Measurements from ENCODE around the gene USP22.

Gene USP22

DNA sequence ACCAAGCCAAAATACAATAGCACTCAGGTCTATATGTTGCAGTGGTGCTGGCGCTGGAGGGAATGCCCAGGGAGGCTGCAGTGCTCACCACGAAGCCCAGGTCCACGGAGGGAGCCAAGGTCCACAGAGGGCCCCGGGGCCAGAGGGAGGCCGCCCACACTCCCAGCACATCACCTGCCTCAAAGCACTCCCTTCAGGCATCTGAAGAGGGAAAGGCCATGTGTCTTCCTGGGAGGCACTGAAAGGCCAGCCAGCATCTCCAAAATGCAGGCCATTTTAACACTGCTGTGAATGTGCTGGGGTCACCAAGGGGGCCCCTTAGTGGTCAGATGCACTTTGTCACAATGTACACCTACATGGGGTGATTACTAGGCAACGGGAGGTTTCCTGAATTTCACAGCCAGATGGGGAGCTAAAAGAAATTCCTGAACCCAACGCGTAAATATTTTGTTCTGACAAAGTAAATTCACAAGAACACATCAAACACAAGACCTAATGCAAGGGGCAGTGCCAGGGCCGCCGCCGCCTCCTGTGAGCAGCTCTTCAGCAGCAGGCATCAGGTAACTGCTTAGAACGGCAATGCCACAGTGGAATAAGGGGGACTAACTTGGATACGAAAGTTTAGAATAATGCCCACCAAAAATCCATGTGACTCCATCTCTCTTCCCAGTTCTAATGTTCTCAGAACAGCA, 42.8 kb downstream of the USP22 start:
- DNase-seq: no peak

DNA sequence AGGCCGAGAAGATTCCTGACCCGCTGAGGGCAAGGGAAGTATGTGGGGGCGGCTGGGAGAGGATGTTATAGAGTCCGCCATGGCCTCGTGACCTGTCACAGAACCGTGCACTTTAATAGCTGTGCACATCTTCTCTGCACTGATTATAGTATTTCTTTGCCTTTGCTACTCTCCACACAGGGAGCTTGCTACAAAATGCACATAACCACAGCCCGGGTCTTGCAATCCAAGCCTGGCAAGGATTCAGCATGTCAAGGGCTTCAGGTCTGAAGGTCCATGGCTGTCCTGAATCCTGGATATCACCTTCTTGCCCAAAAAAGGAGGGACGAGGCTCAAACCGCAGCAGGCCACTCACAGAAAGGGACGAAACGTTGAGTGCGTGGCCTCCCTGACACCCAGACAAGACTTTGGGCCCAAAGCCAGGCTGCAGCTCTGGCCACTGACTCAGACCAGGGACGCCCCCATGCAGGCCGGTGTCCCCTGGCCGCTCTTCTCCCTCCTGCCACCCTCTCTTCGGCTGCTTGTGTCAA, 43.7 kb downstream of the USP22 start:
- no peak for DNase-seq

DNA sequence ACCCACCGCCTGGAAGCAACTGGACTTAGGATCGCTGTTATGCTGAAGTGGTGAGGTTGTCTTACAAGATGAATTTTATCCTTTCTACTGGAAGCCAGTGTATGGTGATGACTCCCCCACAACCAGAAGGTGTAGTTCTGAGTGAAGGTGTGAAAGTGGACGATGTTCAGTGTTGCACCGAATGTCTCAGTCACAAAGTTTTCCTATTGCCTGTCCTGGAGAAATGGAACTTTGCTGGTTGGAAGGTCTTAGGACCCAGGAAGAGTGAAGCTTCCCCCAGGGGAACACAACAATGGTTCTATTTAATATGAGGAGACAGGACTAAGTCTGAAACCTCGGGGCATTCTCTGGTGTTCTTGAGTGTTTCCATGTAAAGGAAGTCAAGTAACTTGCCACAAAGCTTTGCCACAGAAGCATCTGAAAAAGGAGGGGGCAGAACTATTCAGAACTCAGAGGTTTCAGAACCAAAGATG, 44.2 kb downstream of the USP22 start:
- no peak for DNase-seq

DNA sequence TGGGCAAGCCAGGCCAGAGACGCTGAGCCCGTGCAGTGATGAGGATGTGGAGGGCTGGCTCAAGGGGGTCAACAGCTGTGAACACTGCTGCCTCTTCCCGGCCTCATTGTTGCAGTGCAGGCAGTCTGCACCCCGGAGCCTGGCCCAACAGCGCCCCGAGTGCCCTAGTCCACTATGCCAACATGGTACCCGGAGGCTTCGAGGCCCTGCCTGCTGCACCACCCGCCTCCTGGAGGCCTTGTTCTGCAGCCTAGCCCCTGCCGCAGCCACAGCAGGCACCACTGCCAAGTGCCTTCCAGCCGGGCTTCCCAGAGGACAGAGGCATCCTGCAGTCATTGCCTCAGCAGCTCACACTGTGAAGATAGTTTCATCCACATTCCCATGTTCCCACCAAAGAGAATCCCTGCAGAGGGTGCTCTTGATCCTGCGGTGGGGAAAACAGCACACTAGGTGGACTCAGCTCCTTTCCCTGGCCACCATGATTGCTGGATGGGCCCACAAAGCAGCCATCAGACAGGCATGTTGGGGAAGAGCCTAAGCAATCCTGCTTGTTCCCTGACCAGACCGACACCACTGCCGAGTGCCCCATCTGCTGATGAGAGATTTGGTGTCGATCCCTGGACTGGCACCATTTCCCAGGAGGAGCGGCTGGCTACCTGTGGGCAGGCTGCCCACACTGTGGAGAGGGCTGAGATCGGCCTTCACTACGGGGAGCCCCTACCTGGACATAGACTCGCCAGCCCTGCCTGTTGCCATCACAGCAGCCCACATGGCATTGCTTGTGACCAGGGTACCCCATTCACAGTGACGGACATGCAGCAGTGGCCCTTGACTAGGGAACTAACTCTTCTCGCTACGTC, 44.9 kb downstream of the USP22 start:
- DNase-seq: no peak

DNA sequence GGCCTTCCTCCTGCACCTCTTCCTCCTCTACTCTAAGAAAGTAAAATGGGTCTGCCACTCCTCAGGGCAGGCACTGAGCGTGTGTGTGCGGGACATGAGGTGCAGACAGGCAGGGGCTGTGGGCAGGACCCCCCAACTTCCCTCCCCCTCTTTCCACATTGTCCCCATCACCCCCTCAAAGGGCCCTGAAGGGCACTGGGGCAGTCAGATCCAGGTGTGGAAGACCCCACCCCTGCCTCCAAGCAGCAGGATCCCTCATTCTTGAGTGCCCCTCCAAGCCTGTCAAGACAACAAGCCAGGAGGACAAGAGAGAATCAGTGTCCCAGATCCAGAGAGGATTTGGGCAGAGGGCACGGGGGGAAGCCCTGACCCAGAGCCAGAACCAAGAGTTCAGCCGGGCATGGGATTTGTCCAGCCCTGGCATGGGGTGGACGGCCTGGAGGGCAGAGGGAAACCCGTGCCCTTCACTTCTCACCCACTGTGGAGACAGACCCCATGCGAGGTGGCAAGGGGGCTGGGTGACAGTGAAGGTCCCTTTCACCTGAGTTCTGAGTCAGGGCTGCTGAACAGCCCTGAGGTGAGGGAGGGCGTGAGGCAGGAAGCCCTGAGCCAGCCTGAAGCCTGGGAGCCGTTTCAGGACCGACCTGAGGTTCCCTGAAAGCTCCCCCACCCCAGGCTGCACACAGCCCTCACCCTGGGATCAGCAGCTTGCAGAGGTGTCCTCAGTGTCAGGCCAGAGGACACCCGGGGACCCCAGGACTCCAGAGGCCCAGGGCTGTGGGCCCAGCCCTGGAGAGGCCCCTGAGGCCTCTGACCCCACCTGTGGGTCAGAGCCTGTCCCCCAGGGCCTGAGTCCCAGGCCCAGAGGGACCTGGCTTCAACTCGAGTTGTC, 45.8 kb downstream of the USP22 start:
- no peak for DNase-seq

DNA sequence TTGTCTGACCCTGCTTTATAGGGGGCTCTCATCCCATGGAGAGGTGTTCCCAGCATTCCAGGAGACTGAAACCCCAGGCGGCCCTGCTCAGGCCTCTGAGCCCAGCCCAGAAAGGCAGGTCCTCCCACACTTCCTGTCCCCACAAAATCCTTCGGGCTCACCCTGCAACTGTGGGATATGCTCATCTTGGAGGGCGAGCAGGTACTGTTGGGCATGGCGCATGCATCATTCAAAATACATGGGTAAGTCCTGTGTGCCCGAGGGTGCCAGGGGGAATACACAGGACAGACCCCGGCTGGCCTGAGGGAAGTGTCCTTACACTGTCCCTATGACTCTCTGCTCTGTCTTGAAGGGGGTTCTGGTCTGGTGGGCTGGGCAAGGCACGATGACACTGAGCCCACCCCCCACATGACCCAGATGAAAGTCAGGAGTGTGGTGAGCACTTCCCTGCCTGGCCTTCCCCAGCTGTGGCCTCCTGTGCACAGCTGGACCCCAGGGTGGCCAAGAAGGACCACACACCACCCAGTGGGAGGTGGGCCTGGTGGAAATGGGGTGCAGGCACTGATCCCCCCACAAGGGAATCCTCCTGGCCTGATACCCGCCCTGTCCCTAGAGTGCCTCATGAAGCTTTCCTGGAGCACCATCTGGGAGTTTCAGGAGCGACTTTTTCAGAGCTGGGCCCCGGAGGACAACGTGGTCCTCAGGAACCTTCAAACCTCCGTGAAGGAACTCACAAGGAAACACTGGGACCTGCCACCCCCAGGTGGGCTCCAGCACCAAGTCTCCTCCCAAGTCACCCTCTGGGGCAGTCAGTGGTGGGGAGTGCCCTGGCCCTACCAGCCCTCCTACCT, 46.7 kb downstream of the USP22 start:
- no peak for DNase-seq

DNA sequence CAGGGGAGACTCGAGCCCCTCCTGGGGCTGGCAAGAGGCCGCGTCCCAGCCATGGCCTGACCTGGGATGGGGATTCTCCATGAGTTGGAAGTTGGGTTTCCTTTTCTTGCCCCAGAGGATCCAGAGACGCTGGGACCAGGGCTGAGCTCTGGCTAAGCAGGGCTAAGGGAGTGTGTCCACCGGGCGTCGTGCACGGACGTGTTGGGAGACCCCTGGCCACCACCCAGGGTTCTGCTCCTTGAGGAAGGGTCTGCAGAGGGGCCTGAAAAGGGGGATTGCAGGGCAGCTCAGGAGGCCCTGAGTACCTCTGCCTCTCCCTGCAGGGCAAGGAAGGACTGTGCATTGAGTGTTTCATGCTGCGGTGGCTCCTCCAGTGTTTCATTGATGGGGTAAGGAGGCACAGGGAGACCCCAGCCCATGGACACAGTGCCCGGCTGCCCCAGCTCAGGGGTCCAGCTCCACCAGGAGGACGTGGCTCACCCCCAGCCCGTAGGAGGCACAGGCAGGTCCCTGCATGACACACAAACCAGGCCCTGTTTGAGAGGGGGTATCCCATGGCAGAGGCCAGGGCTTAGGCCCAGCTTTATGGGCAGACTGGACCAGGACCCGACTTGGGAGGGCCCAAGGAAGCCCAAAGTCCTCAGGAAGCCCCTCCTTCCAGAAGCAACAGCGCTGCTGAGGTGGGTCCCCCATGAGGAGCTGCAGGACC, 47.5 kb downstream of the USP22 start:
- DNase-seq: no peak

DNA sequence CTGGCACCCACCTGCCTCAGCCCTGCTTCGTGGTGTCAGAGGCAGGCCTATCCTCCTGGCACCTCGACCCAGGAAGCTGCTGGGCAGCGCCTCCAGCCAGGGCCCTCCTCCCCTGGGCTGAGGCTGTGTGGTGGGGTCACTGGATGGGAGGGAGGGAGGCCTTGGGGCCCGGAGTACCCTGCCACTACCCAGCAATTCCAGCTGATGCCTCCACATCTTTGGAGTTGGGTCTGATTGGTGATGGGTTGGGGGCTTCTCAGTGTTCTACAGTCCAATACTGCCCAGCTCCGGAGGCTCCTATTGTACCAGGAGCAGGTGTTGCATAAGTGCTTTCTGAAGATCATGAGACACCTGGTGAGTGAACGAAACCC, 48.0 kb downstream of the USP22 start:
- no peak for DNase-seq

DNA sequence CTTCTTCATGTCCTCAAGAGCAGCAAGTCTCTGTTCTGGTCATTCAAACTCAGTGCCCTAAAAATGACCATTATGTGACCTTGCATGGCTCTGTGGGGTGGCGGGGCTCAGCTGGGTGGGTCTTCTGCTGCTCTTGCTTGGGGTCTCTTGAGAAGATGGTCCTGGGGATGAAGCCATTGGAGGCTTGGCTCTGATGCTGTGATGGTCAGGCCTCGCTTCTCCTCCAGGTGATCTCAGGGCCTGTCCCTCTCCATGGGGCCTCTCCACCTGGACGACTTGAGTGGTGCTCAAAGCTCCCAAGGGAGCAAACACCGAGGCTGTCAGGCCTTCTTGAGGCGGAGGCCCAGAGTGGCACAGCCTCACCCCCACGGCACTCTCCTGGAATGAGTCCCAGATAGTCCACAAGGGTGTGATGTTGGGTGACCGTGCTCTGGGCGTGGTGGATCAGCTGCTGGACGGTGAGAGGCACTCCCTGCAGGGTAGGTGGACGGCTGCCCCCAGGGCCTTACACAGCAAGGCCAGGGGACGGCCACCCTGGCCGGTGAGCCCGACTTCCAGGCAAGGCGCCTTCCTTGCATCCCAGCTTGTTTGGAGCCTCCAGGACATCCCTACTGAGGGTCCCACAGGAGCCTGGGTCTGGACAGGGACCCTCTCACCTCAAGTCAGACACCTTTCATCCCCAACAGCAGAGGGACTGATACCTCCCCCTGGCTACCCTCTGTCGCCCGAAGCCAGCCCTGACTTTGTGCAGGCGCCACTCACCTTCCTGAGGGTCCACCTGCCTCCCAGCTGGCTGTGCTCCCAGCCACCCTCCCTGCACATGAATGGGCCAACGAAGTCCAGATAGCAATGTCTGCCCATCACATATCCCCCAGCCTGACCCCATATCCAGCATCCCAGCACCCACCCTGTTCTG, 48.7 kb downstream of the USP22 start:
- DNase-seq: no peak

DNA sequence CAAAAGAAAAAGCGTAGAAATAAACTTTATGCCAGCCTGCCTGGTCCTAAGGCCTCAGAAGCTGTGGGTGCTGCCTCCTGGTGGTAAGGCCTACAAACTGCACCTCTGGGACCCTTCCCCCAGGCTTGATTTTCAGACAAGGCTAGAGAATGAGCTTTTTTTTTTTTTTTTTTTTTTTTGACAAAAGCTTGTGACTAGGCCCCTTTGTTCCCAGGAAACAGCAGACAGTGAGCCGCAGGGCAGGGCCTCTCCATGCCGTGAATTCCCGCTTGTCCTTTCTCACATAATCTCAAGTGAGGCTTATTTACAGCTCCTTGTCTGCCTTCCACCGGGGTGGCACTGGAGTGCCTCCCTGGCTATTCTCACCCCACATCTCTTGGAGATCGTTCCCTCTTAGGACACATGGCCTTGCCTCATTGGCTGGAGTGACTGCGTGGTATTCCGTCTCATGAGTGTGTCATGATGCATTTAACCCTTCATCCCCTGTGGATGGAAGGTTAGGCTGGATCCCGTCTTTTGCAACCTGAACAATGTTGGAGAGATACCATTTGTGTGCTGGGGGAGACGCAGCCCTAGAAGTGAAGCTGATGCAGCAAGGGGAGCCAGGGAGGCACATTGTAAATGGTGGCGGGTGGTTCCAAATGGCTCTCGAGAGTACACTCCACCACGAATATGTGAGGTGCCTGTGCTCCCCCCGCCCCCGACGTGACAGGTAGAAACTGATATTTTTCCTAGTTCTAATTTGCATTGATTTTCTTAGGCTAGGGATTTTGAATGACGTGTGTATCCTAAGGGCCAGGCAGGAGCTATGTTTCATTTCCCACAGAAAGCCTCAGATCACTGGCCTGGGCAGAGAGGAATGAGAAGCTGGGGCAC, 49.6 kb downstream of the USP22 start:
- peak; percentile 67 for DNase-seq

DNA sequence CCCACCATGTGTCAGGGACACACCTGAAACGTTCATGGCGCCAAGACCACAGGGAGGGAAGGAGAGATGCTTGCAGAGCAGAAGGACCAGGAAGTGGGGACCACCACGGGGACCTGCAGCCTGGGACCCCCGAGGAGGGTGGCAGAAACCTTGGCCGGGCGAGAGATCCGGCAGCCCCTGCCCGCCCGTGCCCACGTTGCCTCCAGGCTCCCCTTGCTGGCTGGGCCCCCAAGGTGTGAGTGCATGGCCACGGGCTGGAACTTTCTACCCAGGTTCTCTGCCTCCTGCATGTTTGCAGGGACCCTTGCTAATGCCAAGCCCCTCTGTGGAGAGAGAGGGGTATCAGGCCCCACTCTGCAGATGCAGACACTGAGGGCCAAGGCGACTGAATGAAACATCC, 50.4 kb downstream of the USP22 start:
- DNase-seq: no peak

DNA sequence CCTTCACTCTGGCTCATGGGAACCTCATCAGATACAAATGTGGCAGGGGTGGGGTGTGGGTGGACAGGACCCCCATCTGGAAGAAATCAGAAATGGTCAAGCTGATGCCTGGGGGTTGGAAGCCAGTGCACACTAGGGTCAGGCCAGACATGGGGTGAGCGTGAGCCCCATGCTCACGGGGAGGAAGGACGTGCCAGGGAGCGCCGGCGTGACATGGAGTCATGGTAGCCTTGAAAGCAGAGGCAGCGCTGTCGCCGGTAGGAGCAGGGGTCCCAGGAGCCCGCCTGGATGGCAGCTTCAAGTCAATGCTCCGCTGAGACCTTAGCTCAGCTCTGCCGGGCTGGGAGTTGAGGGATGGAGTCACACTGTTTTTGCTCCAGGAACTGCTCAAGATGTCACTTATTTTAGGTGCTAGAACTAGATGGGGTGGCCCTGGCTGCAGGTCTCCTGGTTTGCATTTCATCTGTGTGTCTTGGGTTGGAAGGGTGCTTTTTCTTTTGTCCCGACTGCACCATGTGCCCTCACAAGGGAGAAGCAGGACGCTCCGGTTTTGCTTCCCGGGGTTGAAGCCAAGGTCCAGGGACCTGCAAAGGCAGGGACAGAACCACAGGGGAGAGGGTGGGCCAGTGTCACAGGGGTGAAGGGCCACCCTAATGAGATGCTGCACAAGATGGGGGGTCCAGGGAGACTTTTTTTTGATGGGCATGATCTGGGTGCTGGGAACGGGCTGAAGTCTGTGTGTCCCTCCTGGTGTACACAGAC, 51.4 kb downstream of the USP22 start:
- no peak for DNase-seq

DNA sequence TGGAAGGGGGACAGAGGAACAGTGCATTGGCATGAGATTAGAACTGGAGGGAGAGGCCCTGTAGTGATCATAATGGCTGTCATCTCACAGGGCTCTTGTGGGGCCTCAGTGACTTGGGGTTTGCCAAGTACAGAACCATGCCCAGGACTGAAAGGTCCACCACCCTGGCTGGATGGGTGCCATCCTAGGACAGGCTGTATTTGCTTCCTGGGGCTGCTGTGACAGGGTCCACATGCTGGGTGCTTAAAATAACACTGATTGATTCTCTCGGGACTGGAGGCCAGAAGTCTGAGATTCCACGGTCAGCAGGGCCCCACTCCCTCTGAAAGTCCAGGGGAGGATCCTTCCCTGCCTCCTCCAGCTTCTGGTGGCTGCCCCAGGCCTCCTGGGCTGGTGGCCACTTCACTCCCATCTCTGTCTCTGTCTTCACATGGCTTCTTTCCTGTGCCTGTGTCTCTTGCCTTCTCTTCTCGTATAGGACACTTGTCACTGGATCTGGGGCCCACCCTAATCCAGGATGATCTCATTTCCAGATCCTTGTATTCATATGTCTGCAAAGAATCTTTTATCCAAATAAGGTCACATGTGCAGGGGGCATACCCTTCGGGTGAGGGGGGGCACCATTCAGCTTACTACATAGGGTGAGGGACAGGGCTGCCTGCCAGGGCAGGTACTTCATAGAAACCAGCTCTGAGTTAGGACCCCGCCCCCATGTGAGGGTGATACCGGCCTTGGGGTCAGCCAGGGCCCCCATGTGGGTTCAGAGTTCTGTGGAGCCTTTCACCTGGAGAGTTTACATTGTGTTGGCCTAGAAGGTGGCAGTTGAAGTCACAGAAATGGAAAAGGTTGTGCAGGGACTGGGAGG, 52.6 kb downstream of the USP22 start:
- no peak for DNase-seq

DNA sequence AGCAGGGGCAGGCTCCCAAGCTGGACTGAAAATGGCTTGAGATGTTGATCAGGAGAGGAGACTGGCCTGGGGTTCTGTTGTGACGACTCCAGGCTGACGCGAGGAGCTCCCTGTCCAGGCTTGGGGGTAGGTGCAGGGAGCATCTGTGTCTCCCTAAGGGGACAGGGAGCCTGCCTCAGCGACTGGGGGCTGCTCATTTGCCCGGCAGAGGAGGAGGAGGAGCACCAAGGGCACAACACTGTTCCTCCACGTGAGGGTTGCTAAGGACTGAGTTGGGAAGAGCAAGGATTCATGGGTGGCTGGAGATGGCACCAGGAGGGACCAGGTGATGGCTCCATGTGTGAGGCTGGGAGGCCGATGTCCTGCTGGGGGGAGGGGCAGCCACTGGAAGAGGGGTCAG, 53.3 kb downstream of the USP22 start:
- no peak for DNase-seq

DNA sequence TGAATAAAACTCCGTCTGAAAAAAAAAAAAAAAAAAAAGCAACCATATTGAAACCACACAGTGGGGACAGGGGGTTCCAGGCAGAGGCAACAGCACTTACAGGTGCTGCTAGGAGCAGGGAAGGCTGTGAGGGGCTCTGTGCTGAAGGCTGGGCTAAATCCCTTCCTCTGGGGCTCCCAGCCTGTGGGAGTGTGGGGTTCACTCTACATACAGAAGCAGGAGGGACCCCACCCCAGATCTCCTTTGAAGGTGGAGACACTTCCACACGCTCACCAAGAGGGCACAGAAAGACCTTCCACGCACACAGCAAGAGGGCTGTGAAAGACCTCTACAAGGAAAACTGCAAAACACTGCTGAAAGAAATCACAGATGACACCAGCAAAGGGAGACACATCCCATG, 53.9 kb downstream of the USP22 start:
- DNase-seq: no peak

DNA sequence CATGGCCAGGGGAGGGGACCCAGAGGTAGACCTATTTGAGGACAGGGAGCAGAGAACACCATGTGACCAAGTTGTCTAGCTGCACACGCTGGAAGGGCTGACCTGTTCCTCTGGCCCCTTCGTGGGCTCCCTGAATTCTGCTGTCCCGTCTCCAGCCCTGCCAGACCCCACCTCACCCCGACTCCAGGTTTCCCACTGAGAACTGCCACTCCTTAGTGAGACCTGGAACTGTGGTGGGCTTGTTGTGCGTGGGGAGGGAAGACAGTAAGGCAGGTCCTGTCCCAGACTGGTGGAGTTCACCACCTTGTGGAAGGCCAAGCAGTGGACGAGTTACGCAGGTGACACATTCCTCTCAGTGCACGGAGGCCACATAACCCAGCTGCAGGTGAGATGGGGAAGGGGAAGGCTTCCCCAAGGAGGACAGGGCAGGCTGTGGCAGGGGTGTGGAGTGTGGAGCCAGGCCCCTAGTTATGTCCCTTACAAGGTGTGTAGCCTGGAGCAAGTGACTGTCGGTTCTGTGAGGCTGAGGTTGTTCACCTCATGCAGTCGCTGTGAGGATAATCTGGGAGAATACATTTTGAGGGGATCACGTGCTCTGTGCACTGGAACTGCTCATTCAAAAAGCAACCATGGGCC, 54.7 kb downstream of the USP22 start:
- no peak for DNase-seq

DNA sequence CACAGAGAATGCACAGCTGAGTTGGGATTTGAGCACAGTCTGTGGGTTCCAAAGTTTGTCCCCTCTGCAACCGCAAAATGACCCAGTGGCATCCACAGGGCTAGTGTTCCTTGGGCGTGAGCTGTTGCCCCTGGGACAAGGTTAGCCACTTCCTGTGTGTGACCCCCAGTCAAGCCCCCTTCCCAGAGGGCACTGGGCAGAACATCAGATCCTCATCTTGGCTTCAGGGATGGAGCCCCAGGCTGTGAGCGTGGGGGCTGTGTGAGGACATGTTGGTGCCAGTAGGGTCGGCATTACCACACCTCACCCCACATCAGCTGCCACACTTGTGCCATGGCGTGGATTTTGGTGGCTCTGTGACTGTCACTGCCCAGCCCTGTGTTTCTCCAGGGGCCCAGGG, 55.3 kb downstream of the USP22 start:
- DNase-seq: no peak
